Calu3 (cell line): Measurements from ENCODE around the gene GOLGA7B. TPM values are rescaled to one million over a fixed set of nuclear protein-coding genes. Genes with fewer than 3 reads are reported as not detected.
A peak's percentile ranks its signal among the peaks of the same experiment; 100 is the strongest.

Experiments
- BruUV-seq: library from RNA; stranded (reverse); fragments of 400-500 nt; replicated peaks from 2 replicates; lab custom pipeline; 2021; lab: Mats Ljungman, UMichigan
- CTCF ChIA-PET: fragments of 300-600 bp; sonication (Branson Sonifier 250); formaldehyde crosslinking; loops from one replicate; lab custom pipeline; 2022; ENCODE audit warnings: antibody characterized with exemption; lab: Charles Lee
- DNase-seq: peaks from one replicate; pipeline ENCODE4 v3.0.0; 2022
- H3K27ac Mint-ChIP-seq: one replicate; pipeline ENCODE4 v1.8.0; 2022; ENCODE audit warnings: mixed read lengths; ENCODE audit not compliant: unreplicated experiment
- H3K27me3 Mint-ChIP-seq: one replicate; pipeline ENCODE4 v1.8.0; 2022; ENCODE audit warnings: mixed read lengths; ENCODE audit not compliant: unreplicated experiment
- H3K36me3 Mint-ChIP-seq: one replicate; pipeline ENCODE4 v1.8.0; 2022; ENCODE audit warnings: mild to moderate bottlenecking, moderate library complexity, mixed read lengths; ENCODE audit not compliant: insufficient read depth, unreplicated experiment
- H3K4me1 Mint-ChIP-seq: one replicate; pipeline ENCODE4 v1.8.0; 2022; ENCODE audit warnings: mild to moderate bottlenecking, low read depth, mixed read lengths; ENCODE audit not compliant: unreplicated experiment
- H3K4me3 Mint-ChIP-seq: one replicate; pipeline ENCODE4 v1.8.0; 2022; ENCODE audit warnings: mild to moderate bottlenecking, low read depth, moderate library complexity, mixed read lengths; ENCODE audit not compliant: unreplicated experiment
- H3K9me3 Mint-ChIP-seq: one replicate; pipeline ENCODE4 v1.8.0; 2022; ENCODE audit warnings: low read depth, mixed read lengths; ENCODE audit not compliant: unreplicated experiment
- intact Hi-C: fragments of 100-400 bp; cut with micrococcal nuclease; formaldehyde crosslinking; loops from one replicate; pipeline ENCODE4 v1.10.0; 2022; ENCODE audit not compliant: unreplicated experiment
- total RNA-seq: library from RNA; stranded (reverse); gene quantifications from 2 replicates; pipeline ENCODE4 v1.2.3, GENCODE V29; 2022
- TF ChIP-seq, protein P1 (sequence below): fragments of 200-600 bp; IDR thresholded peaks from one replicate; pipeline ENCODE4 v1.8.0; 2022; ENCODE audit warnings: antibody characterized with exemption; ENCODE audit not compliant: unreplicated experiment

GOLGA7B gene
- total RNA-seq, 1 experiment from 2014 or later, result 1.0 TPM

DNA sequence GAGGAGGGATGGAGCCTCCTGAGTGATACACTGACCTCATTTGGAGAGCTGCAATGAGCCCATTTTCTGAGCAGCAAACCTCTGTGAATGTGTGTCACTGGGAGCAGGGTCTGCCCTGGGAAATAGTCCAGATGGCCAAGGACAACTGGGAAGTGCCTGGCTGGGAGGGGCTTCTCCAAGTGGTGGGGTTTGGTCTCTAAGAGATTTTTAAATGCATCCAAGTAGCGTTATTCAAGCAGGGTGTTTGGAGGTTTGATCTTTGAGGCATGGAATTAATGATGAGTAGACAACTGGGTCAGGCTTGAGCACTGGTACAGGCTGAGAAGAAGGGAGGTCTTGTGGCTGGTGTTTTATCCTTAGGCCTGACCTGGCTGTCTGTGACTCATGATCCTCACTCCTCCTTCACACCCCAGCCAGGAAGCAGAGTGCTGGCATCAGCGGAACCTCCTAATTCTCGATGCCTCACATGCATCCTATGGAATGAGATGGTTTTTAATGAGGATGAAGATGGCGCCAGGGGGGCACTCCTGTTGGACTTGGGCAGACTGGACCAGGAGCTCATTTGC, 3.3 kb downstream of the GOLGA7B start:
- no peak overlapping the region for H3K27ac Mint-ChIP-seq
- intact Hi-C loops, result no loop called here
- peaks cover 17% of the 10 kb centered on the region for H3K4me1 Mint-ChIP-seq
- TF ChIP-seq, protein P1, sequence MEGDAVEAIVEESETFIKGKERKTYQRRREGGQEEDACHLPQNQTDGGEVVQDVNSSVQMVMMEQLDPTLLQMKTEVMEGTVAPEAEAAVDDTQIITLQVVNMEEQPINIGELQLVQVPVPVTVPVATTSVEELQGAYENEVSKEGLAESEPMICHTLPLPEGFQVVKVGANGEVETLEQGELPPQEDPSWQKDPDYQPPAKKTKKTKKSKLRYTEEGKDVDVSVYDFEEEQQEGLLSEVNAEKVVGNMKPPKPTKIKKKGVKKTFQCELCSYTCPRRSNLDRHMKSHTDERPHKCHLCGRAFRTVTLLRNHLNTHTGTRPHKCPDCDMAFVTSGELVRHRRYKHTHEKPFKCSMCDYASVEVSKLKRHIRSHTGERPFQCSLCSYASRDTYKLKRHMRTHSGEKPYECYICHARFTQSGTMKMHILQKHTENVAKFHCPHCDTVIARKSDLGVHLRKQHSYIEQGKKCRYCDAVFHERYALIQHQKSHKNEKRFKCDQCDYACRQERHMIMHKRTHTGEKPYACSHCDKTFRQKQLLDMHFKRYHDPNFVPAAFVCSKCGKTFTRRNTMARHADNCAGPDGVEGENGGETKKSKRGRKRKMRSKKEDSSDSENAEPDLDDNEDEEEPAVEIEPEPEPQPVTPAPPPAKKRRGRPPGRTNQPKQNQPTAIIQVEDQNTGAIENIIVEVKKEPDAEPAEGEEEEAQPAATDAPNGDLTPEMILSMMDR, result no peak
- H3K4me3 Mint-ChIP-seq, result no peak overlapping the region
- H3K27me3 Mint-ChIP-seq, result no peaks in the 10 kb centered on the region
- no peak for DNase-seq
- H3K36me3 Mint-ChIP-seq, result peaks cover 15% of the 10 kb centered on the region
- H3K9me3 Mint-ChIP-seq, result no peaks in the 10 kb centered on the region
- no TSS peak for BruUV-seq
- CTCF ChIA-PET, result no interaction called here

DNA sequence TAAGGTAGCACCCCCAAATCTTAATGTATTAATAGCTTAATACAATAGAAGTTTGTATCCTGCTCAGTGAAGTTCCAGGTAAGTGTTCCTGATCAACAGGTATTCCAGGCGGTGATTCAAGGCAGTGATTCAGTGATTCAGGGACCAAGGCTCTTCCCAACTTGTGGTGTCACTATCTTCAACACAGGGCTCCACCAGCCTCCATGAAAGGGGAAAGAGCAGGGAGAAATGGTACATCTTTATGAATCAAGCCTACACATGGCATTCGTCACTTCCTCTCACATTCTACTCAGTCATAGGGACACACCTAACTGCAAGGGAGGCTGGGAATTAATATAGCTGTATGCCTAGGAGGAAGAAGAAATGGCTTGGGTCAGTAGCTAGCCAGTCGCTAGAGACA, 5.1 kb downstream of the GOLGA7B start:
- no TSS peak for BruUV-seq
- Mint-ChIP-seq H3K4me3 (no peak overlapping the region), H3K9me3 (no peaks in the 10 kb centered on the region), H3K27ac (no peak overlapping the region), H3K27me3 (no peaks in the 10 kb centered on the region), H3K36me3 (peaks cover 6% of the 10 kb centered on the region), H3K4me1 (peaks cover 23% of the 10 kb centered on the region)
- intact Hi-C loops, result no loop called here
- no peak for DNase-seq
- TF ChIP-seq, protein P1, result no peak
- CTCF ChIA-PET, result interaction anchor here (0.6 to 0.9 kb wide), 3 partner anchors 11 to 83 kb away, joined by 3 read pairs; no protein-coding TSS in a partner anchor

DNA sequence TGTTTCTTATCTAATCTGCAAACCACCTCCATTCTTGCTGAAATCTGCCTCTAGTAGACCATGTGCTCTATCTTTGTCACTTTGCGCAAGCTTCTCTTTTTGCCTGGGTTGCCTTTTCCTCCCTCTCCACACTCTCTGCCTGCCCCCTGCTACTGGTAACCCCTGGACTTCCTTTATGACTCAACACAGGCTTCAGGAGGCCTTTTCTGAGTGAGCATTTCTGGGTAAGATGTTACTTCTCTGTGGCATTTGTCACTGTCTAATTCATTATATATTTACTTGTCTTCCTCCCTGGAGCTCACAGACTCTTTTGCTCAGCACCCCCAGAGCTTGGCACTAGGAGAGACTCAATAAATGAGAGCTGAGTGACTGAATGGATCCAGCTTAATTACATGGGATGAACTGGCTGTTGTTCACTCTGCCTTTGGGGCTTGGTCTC, 8.4 kb downstream of the GOLGA7B start:
- no peak for DNase-seq
- no peaks in the 10 kb centered on the region for H3K9me3 Mint-ChIP-seq
- no peaks in the 10 kb centered on the region for H3K27me3 Mint-ChIP-seq
- CTCF ChIA-PET, result no interaction called here
- H3K36me3 Mint-ChIP-seq, result no peaks in the 10 kb centered on the region
- TF ChIP-seq, protein P1, result no peak
- H3K4me1 Mint-ChIP-seq, result peaks cover 39% of the 10 kb centered on the region
- intact Hi-C loops, result no loop called here
- no peak overlapping the region for H3K4me3 Mint-ChIP-seq
- BruUV-seq, result no TSS peak
- H3K27ac Mint-ChIP-seq, result no peak overlapping the region

DNA sequence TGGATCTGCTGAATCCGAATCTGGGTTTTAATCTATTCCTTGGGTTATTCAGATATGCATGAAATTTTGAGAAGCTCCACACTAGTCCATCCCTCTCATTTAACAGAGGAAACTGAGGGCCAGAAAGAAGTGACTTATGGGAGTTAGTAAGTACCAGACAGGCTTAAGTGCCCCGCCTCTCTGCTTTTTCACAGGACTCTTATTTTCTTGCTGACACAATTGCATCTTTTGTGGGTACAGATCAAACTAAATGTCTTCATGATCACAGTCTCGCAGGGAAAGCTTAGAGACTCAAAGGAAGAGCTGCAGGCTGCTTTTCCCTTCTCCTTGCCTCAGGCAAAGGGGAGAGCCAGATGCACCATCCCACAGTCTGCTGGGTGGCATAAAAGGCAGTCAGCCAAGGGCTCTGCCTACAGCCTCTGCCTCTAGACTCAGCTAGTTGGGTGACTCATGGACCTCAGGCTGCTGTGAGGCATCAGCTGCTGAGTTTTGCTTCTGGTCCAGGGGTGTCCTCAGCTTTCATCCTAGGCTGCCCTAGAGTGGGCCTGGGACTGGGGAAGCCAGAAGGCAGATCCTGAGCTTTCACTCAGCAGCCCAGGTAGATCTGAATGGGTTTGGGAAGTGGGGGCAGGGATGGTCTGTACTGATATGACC, 11.6 kb downstream of the GOLGA7B start:
- no peak overlapping the region for H3K4me3 Mint-ChIP-seq
- no peaks in the 10 kb centered on the region for H3K9me3 Mint-ChIP-seq
- no peaks in the 10 kb centered on the region for H3K36me3 Mint-ChIP-seq
- H3K27me3 Mint-ChIP-seq, result no peaks in the 10 kb centered on the region
- BruUV-seq, result no TSS peak
- CTCF ChIA-PET, result interaction anchor here (0.7 to 1.4 kb wide), 2 partner anchors 8 to 12 kb away, joined by 4 read pairs; partner anchors contain the start of gene GOLGA7B
- no peak overlapping the region for H3K27ac Mint-ChIP-seq
- intact Hi-C loops, result no loop called here
- DNase-seq, result peak; percentile 29
- H3K4me1 Mint-ChIP-seq, result peaks cover 28% of the 10 kb centered on the region
- TF ChIP-seq, protein P1, result no peak
